Breast epithelium (tissue), 3 donors: ENCODE results near the gene ABCC2.

ENCODE experiments used
- POLR2A ChIP-seq: fragments of 450-650 bp; IDR thresholded peaks from one replicate; pipeline ENCODE4 v1.6.1; 2016; ENCODE audit warnings: antibody characterized with exemption, mild to moderate bottlenecking, moderate library complexity
- TF ChIP-seq, protein P1 (sequence below), 3 donors: fragments of 450-650 bp; IDR thresholded peaks; one replicate each; pipeline ENCODE4 v1.5.1; 2016 to 2017; ENCODE audit warnings: antibody characterized with exemption in 3 of 3, mild to moderate bottlenecking in 3 of 3, moderate library complexity in 3 of 3

DNA sequence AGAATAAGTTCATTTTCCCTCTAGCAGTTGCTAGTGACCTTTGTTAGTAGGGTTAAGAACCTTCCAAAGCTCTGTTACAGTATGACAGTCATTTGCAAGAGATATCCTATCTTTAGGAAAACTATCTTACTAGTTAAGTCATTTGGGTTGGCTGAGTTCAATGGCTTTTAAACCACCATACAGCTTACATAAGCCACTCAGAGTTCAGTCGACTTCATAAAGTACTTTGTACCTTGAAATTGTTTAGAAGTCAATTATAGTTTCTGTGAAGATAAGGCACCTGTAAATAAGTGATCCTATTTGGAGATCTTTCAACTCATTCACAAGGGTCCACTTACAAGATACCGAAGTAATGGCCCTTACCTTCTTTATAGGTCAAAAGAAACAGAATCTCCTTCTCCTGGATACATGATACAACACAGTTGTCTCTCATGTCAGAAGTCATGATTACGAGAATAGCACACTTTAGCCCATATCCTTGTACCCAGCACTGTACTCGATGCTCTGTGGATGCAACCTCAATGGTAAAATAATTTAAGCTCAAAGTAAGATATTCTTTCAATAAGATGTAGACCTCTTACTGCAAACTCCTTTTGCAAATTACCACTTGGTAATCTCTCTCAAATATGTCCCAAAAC, 11.9 kb upstream of the ABCC2 start:
- no peak for TF ChIP-seq POLR2A
- TF ChIP-seq, protein P1, sequence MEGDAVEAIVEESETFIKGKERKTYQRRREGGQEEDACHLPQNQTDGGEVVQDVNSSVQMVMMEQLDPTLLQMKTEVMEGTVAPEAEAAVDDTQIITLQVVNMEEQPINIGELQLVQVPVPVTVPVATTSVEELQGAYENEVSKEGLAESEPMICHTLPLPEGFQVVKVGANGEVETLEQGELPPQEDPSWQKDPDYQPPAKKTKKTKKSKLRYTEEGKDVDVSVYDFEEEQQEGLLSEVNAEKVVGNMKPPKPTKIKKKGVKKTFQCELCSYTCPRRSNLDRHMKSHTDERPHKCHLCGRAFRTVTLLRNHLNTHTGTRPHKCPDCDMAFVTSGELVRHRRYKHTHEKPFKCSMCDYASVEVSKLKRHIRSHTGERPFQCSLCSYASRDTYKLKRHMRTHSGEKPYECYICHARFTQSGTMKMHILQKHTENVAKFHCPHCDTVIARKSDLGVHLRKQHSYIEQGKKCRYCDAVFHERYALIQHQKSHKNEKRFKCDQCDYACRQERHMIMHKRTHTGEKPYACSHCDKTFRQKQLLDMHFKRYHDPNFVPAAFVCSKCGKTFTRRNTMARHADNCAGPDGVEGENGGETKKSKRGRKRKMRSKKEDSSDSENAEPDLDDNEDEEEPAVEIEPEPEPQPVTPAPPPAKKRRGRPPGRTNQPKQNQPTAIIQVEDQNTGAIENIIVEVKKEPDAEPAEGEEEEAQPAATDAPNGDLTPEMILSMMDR (IDR thresholded peaks at IDR 0.05) = no peak
